Mammary epithelial cell (primary cell): ENCODE data around the gene BACH2.

Experiments used
- CTCF ChIP-seq, 2 donors: IDR thresholded peaks in 1 of 2; conservative IDR thresholded peaks in 1 of 2; 2 replicates each; pipeline ENCODE4 v1.5.1; 2011 to 2012; ENCODE audit warnings: inconsistent platforms in 2 of 2, low read length in 2 of 2, mild to moderate bottlenecking in 2 of 2, control low read depth in 1 of 2, low read depth in 1 of 2; ENCODE audit not compliant: insufficient read depth in 1 of 2; ENCODE audit errors: extremely low read depth in 1 of 2
- EZH2 ChIP-seq: IDR thresholded peaks from 2 replicates; pipeline ENCODE4 v1.6.1; 2012; ENCODE audit warnings: low read length, inconsistent platforms, borderline replicate concordance

- TF ChIP-seq EZH2 (no peak), CTCF (conservative IDR thresholded peaks at IDR 0.05 in 1 of 2, IDR thresholded peaks at IDR 0.05 in 1 of 2; ENCODE audit: extremely low read depth in 1 of 2, insufficient read depth in 1 of 2, low read depth in 1 of 2, low read length in 2 of 2) (no peak)
These were observed 82.2 kb downstream of the BACH2 start for GRCh38 chr6:90214461-90214860.
